ENCODE results near the gene DIAPH3. TPM values are rescaled to one million over a fixed set of nuclear protein-coding genes. Genes with fewer than 3 reads are reported as not detected.

The DIAPH3 gene
- total and polyA plus RNA-seq, 2 donors (not counting 1 experiment from before 2014, with no cell fraction given): 0.03 to 0.10 TPM

GRCh38 chr13:60035874-60036273 lies 127.9 kb downstream of the DIAPH3 start:
- no peak for TF ChIP-seq CTCF (IDR thresholded peaks at IDR 0.05)
- TF ChIP-seq EZH2 (IDR thresholded peaks at IDR 0.05; ENCODE audit: borderline replicate concordance, insufficient read depth, low read depth, low read length, poor library complexity, severe bottlenecking): no peak
- no peaks in the 10 kb centered on the region for H4K20me1 ChIP-seq (ENCODE audit: control insufficient read depth, insufficient read depth, low read length, poor library complexity, severe bottlenecking)
- H3K4me1 ChIP-seq (ENCODE audit: control insufficient read depth in 2 of 2, insufficient read depth in 2 of 2, low read length in 2 of 2): no peaks in the 10 kb centered on the region
- no peaks in the 10 kb centered on the region for H3K9me3 ChIP-seq (ENCODE audit: control extremely low read depth in 1 of 3, control insufficient read depth in 2 of 3, insufficient read depth in 1 of 3, low read length in 2 of 3)
- no peaks in the 10 kb centered on the region for H3K27me3 ChIP-seq (replicated peaks in 1 of 4; ENCODE audit: control extremely low read depth in 1 of 4, control insufficient read depth in 3 of 4, insufficient read depth in 4 of 4, low read length in 3 of 4)
- no peak overlapping the region for H3K4me2 ChIP-seq (replicated peaks; ENCODE audit: low read depth, low read length, poor library complexity, severe bottlenecking)
- ChIA-PET CTCF (no interaction called here), POLR2A (no interaction called here)
- H3K27ac ChIP-seq (ENCODE audit: low read length in 2 of 2): no peak overlapping the region
- Mint-ChIP-seq H3K27me3 (no peaks in the 10 kb centered on the region), H3K27ac (no peak overlapping the region), H3K9me3 (ENCODE audit: insufficient read depth) (no peaks in the 10 kb centered on the region), H3K4me3 (no peak overlapping the region), H3K4me1 (no peaks in the 10 kb centered on the region)
- H3K4me3 ChIP-seq (ENCODE audit: control extremely low read depth in 1 of 5, extremely low read depth in 1 of 5, insufficient read depth in 1 of 5, low read depth in 2 of 5, low read length in 4 of 5): no peak overlapping the region
- no peak for ATAC-seq (ENCODE audit: low read depth)
- H3K36me3 ChIP-seq (replicated peaks in 1 of 2; ENCODE audit: control extremely low read depth in 1 of 2, control insufficient read depth in 1 of 2, extremely low read depth in 1 of 2, insufficient read depth in 2 of 2, low read length in 1 of 2): no peaks in the 10 kb centered on the region
- intact Hi-C loops (cut with micrococcal nuclease): no loop called here
- WGBS (ENCODE audit: insufficient coverage): 93% methylated on average over 1 of the region's 1 CpG
- no peak overlapping the region for H3K9ac ChIP-seq (ENCODE audit: low read length)
- no peak overlapping the region for H2AFZ ChIP-seq (ENCODE audit: insufficient read depth, low read depth, low read length, poor library complexity, severe bottlenecking)
- no peak for DNase-seq
- H3K79me2 ChIP-seq (ENCODE audit: control insufficient read depth, insufficient read depth, low read length): no peaks in the 10 kb centered on the region

GRCh38 chr13:60032851-60033250 lies 130.9 kb downstream of the DIAPH3 start:
- Histone ChIP-seq H3K4me1 (ENCODE audit: control insufficient read depth in 2 of 2, insufficient read depth in 2 of 2, low read length in 2 of 2) (no peaks in the 10 kb centered on the region), H4K20me1 (ENCODE audit: control insufficient read depth, insufficient read depth, low read length, poor library complexity, severe bottlenecking) (no peaks in the 10 kb centered on the region), H3K27ac (ENCODE audit: low read length in 2 of 2) (no peak overlapping the region), H3K4me3 (ENCODE audit: control extremely low read depth in 1 of 5, extremely low read depth in 1 of 5, insufficient read depth in 1 of 5, low read depth in 2 of 5, low read length in 4 of 5) (no peak overlapping the region), H3K36me3 (replicated peaks in 1 of 2; ENCODE audit: control extremely low read depth in 1 of 2, control insufficient read depth in 1 of 2, extremely low read depth in 1 of 2, insufficient read depth in 2 of 2, low read length in 1 of 2) (no peaks in the 10 kb centered on the region), H3K79me2 (ENCODE audit: control insufficient read depth, insufficient read depth, low read length) (no peaks in the 10 kb centered on the region), H3K27me3 (replicated peaks in 1 of 4; ENCODE audit: control extremely low read depth in 1 of 4, control insufficient read depth in 3 of 4, insufficient read depth in 4 of 4, low read length in 3 of 4) (no peaks in the 10 kb centered on the region), H2AFZ (ENCODE audit: insufficient read depth, low read depth, low read length, poor library complexity, severe bottlenecking) (no peak overlapping the region), H3K9ac (ENCODE audit: low read length) (no peak overlapping the region), H3K9me3 (ENCODE audit: control extremely low read depth in 1 of 3, control insufficient read depth in 2 of 3, insufficient read depth in 1 of 3, low read length in 2 of 3) (no peaks in the 10 kb centered on the region), H3K4me2 (replicated peaks; ENCODE audit: low read depth, low read length, poor library complexity, severe bottlenecking) (no peak overlapping the region)
- CTCF ChIA-PET: no interaction called here
- ATAC-seq (ENCODE audit: low read depth): no peak
- no peak for DNase-seq
- H3K27ac Mint-ChIP-seq: no peak overlapping the region
- POLR2A ChIA-PET: no interaction called here
- TF ChIP-seq CTCF (IDR thresholded peaks at IDR 0.05) (no peak), EZH2 (IDR thresholded peaks at IDR 0.05; ENCODE audit: borderline replicate concordance, insufficient read depth, low read depth, low read length, poor library complexity, severe bottlenecking) (no peak)
- intact Hi-C loops (cut with micrococcal nuclease): no loop called here
- no peaks in the 10 kb centered on the region for H3K4me1 Mint-ChIP-seq
- H3K27me3 Mint-ChIP-seq: no peaks in the 10 kb centered on the region
- 100% methylated on average over 1 of the region's 1 CpG for WGBS (ENCODE audit: insufficient coverage)
- no peaks in the 10 kb centered on the region for H3K9me3 Mint-ChIP-seq (ENCODE audit: insufficient read depth)
- no peak overlapping the region for H3K4me3 Mint-ChIP-seq
